Activated gamma-delta T cell treated with Interleukin-2 at 50 U/mL for 16 hours (primary cell): ENCODE measurements around the gene NFX1.
"Not testable (repeated sequence)": the region's sequence is repeated elsewhere in the genome, so short reads cannot be mapped to it uniquely, and the experiment has no call there.

Source experiments
- DNase-seq: peaks from one replicate; pipeline ENCODE4 v3.0.0-alpha.2; 2020

NFX1 gene

DNA sequence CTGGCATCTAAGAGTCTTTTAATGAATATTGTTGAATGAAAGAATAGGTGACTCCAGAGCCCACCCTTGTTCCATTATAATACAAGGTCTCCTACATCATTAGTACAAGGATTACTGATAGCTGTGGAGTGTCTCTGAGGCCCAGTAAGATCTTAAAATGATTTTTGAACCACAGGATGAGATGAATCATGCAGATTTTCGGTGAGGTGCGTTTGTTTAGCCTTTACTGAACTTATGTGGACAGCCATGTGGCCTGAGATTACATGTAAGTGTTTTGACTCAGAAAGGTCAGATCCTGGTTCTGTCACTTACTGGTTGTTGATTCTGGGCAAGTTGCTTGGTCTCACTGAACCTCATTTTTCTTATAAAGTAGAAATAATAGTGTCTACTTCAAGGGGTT is 21.6 kb downstream of the NFX1 start:
- no peak for DNase-seq

DNA sequence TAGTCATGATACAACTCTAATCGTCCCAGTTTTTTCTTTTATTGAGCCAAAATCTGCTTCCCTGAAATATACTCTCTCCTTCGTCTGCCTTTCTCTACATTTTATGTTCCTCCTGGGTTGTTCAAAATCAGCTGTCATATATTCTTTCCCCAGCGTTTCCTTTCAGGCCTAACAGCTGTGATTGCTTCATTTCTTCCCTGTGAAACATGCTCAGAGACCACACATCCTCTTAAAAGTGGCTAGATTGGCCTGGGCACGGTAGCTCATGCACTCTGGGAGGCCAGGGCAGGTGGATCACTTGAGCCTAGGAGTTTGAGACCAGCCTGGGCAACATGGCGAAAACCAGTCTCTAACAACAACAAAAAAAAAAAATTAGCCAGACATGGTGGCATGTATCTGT is 25.1 kb downstream of the NFX1 start:
- DNase-seq: no peak

DNA sequence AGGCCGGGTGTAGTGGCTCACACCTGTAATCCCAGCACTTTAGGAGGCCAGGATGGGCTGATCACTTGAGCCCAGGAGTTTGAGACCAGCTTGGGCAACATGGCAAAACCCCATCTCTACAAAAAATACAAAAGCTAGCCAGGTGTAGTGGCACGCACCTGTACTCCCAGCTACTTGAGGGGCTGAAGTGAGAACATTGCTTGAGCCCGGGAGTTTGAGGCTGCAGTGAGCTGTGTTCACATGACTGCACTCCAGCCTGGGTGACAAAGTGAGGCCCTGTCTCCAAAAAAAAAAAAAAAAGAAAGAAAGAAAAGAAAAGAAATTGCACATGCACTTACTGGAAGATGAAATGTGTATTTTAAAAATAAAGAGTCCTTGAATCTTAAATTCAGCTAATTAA is 26.8 kb downstream of the NFX1 start:
- DNase-seq: not testable (repeated sequence)

DNA sequence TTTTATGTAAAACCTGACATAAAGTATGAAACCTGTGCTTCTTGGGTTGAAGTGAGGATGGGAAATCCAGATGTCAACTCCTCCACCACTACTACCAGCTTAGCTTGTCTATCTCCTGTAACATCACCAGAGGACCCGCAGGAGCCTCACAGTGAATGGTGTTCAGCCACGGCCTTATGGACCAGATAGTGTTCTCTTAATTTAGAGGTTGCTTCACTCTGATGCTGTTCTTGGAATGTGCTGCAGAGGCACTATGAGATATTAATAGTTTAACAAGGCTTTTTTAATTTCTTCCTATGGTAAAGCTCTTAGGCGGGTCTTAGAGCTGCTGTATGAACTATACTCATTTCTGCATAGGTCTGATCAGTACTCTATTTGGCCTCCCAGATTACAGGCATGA is 27.9 kb downstream of the NFX1 start:
- no peak for DNase-seq

DNA sequence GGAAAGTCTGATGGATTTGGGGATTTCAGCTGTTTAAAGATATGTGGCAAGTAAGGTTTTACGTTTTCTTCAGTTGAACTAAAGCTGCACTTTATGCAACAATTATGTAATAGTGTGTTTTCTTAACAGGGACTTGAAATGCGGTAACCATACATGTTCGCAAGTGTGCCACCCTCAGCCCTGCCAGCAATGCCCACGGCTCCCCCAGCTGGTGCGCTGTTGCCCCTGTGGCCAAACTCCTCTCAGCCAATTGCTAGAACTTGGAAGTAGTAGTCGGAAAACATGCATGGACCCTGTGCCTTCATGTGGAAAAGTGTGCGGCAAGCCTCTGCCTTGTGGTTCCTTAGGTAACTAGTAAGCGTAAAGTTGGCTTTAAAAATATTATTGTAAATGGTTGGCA is 28.5 kb downstream of the NFX1 start:
- DNase-seq: no peak

DNA sequence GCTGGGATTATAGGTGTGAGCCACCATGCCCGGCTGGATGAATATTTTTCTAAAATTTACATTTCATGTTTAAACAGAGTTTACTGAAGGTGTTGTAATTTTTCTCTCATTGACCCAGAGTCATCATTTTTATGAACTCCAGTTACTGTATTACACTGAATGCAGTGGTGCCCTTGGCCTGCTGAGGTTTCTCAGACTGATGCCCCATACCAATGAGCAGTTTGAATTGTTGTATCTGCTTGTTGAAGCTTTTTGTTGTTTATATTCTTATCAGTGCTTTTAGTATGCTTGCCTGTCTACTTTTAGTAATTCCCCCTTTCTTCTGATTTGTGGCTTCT is 29.9 kb downstream of the NFX1 start:
- no peak for DNase-seq

DNA sequence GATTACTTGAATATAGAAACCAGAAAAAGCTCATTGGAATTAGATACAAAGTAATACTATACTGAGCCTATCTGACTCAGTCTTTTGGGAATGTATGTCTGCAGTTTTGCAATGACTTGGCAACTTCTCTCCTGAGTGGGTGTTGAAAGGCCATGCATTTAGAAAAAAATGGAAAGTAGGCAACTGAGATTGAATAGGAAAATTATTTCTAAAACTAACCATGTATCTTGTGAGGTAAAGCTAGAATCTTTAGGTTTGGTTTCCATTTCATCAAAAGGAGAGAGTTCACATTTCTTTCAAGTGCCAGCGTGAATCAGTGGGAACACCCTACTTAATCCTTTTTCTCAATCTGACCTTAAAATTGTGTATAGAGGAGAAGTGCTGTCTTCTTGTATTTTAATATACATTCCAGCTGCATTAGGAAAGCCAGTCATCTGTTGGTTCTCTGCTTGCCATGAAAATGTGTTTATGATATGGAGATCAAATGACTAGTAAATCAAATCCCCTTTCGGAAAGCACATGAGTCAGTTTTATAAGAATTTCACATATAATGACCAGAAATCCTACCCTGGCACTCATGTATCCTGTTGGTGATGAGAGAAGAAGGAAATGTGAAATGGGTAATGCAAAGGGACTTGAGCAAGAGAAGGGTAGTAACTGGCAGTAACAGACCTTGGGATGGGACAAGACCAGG is 30.4 kb downstream of the NFX1 start:
- DNase-seq: no peak

DNA sequence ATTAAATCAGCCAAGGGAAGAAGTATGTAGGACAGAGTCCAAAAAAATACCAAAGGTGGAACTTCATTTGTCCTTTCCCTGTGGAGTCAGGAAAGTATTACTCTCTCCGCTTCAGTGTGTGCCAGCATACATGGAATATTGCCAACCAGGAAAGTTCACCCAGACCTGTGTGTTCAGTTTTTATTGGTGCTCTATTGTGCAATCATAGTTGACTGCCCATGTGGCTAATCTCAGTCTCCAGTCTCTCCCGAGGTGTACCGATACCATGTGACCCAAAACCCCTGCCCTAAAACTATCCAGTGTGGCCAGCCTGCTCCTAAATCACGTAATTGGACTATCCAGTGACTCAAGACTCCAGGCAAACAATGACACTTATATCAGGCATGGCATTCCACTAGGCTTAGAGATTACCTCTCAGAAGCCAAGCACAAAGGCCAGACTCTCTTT is 38.8 kb downstream of the NFX1 start:
- no peak for DNase-seq

DNA sequence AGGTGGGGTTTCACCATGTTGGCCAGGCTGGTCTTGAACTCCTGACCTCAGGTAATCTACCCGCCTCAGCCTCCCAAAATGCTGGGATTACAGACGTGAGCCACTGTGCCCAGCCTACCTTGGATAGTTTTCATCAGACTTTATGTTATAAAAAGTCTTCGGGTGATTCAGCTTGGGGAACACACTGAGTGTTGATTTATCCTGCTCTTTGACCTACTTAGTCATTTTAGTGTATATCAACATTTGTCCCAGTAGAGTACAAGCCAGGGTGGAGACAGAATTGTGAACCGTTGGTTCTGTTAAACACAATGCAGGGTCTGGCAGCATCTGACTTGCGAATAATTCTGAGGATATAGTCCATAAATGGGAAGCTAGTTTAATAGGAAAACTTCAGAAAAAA is 39.7 kb downstream of the NFX1 start:
- no peak for DNase-seq

DNA sequence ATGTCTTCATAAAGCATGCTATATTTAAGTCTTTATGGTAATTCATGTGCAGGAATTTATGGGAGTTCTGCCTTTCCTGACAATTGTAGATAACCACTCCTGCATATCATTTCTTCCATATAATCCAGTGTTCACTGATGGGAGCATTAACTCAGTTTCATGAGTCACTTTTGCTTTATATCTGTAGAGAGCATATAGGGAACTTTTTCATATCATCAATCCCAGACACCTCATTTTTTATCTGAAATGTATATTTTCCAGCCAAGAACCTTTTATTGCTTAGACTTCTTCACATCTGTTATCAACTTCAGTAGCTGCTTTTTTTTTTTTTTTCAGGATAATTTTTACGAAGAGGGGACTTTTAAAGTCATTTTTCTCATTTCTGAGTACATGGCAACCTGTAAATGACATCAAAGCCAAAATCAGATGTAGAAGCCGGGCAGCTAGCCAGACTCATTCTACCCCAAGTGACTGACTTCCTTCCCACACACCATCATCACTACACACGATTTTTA is 41.1 kb downstream of the NFX1 start:
- no peak for DNase-seq

DNA sequence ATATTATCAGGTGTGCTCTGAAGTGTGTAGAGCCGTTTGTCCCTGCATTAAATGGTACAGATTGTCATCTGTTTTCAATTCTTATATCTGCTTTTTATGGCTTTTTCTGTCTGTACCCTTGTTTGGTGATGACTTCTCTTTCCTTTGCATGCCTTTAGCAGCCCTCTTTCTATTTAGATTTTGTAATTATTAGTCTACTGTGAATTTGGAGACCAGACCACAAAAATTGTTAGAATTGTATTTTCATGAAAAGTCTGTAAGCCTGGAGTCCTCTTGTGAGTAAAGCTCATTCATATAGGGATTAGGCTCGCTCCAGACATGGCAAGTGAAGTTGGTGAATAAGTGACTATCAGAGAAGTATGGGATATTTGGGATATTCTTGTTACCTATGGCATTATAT is 41.7 kb downstream of the NFX1 start:
- DNase-seq: no peak

DNA sequence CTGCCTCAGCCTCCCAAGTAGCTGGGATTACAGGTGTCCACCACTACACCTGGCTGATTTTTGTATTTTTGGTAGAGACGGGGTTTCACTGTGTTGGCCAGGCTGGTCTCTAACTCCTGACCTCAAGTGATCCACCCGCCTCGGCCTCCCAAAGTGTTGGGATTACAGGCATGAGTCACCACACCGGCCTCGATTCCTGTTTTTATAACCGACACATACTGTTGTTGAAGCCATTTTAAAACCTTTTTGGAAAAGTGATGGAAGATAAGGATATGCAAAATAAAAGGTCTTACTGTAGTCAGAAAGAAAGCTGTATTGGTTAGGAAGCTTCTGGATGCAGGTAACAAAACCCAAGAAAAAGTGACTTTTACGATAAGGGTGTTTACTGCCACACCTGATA is 42.6 kb downstream of the NFX1 start:
- not testable (repeated sequence) for DNase-seq

DNA sequence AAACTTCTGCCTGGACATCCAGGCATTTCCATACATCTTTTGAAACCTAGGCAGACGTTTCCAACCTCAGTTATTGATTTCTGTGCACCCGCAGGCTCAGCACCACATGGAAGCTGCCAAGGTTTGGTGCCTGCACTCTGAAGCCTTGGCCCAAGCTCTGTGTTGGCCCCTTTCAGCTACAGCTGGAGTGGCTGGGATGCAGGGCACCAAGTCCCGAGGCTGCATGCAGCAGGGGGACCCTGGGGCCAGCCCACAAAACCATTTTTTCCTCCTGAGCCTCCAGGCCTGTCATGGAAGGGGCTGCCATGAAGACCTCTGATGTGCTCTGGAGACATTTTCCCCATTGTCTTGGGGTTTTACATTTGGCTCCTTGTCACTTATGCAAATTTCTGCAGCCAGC is 49.9 kb downstream of the NFX1 start:
- DNase-seq: no peak

DNA sequence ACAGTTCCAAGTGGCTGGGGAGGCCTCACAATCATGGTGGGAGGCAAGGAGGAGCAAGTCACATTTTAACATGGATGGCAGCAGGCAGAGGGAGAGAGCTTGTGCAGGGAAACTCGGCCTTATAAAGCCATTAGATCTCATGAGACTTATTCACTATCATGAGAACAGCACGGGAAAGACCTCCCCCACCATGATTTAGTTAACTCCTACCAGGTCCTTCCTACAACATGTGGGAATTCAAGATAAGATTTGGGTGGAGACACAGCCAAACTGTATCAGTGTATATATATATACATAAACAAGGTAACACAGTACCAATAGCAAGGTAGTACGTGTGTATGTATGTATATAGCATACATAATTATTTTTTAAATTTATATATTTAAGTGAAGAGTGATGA is 50.9 kb downstream of the NFX1 start:
- DNase-seq: no peak

DNA sequence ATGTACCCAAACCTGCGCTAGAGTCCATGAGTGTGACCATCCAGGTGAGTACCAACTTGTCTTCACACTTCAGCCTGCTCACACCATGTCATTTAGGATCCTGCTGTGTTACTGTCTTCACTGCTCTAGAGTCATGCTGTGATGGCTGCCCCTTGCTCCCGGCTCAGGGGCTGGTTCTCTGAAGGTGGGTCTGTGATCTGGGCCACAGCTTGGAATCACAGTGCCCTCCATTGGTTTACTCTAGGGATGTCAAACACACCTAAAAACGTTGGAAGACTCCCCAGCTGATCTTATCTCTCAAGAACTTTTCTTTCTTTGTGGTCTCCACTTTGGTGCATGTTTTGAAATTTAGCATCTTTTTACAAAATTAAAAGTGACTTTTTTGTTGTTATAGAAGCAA is 53.8 kb downstream of the NFX1 start:
- DNase-seq: no peak

DNA sequence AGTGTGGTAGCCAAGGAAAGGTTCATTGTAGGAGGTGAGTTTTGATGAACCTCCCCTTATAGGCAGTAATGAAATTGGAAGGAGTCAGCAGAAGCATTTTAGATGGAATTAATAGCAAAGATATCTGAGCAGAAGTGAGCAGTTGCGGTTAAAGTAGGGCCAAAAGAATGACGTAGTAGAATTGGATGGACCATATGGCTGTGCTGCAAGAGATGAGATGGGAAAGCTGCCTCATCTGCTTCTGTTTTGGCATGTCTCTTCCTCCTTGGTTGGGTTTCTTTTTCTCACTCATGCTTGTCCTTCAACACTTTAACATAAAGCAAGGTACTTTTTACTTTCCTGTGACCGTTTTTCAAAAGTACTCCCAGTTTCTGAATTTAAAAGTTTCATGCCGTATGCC is 56.2 kb downstream of the NFX1 start:
- DNase-seq: no peak

DNA sequence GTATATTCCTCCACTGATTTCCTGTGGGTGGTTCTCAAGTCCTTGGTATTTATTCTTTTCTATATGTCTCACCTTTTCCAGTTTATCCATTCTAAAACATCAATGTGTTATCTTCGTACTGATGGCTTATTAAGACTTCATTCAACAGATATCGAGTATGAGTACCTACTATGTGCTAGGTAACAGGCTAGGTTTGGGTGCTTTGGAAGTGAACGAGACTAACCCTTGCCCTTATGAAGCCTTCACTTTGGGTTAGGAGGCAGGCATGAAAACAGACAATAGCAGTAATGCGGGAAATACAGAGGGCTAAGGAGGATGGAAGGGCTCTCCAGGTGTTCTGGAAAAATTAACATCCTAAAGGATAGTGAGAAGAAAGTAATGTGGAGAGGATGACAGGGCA is 58.7 kb downstream of the NFX1 start:
- DNase-seq: no peak

DNA sequence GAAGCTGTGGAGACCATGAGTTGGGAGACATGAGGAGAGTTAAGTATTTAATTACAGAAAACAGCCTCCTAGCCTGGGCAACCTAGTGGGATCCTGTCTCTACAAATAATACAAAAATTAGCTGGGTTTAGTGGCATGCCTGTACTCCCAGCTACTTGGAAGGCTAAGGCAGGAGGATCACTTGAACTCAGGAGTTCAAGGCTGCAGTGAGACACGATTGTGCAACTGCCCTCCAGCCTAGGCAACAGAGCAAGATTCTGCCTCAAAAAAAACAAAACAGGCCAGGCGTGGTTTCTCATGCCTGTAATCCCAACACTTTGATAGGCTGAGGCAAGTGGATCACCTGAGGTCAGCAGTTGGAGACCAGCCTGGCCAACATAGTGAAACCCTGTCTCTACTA is 59.4 kb downstream of the NFX1 start:
- no peak for DNase-seq

DNA sequence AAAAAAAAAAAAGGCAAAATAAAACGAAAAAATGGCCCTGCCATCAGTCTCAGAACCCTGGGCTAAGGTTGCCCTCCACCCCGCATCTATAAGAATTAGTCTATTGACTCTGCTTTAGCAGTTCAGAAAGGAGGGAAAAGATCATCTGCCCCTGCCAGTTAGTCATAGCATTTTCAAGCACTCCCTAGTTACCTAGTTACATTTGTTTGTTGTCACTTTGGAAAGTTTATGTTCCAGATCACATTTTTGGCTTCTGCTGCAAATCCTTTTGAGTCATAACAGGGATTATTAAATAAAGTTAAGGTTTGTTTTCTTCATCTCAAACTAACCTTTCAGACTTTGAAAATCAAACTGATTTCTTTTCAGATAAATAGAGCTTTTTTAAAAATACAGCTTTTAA is 60.0 kb downstream of the NFX1 start:
- DNase-seq: no peak

DNA sequence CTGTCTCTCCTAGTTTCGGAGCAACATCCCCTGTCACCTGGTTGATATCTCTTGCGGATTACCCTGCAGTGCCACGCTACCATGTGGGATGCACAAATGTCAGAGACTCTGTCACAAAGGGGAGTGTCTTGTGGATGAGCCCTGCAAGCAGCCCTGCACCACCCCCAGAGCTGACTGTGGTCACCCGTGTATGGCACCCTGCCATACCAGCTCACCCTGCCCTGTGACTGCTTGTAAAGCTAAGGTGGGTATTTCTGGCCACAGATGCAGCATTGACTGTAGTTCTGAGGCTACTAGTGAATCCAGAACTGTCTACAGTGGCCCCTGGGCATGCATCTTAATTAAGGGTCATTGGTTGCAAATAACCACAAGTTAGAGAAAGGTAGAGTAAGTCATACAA is 61.2 kb downstream of the NFX1 start:
- no peak for DNase-seq

DNA sequence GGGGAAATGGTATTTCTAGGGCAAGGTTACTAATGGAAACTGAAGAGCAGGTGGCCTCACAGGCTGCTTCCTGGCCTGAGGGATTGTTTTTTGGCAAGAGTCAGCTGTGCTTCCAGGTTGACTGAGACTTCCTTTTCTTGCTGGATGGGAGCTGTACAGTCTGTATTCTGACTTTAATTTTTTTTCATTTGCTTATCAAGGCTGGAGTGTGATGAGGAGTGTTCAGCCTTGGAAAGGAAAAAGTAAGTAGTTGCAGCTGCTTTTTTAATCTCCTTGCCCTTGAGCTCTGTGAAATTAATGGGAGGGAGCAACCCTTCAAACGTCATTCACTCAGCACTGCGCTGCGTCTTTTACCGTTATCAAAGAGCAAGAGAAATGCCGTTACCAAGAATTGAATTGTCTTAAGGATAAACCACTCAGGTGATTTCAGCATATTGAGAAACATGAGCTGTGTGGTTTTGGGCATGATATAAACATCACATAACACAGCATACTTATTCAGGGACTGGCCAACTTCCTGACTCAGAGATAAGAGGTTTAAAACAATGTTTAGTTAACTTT is 64.4 kb downstream of the NFX1 start:
- no peak for DNase-seq

DNA sequence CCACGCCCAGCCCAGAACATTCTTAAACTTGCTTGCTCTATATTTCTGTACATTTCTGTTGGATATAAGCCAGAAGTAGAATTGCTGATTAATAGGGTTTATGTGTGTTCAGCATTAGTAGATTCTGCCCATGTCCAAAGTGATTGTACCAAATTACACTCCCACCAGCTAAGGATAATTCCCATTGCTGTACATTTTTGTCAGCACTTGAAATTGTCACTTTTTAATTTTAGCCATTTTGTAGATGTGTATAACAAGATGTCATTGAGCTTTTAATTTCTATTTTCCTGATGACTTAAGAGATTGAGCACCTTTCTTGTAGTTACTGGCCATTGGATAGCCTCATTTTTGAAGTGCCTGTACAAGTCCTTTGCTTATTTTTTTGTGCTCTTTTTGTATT is 65.6 kb downstream of the NFX1 start:
- no peak for DNase-seq

DNA sequence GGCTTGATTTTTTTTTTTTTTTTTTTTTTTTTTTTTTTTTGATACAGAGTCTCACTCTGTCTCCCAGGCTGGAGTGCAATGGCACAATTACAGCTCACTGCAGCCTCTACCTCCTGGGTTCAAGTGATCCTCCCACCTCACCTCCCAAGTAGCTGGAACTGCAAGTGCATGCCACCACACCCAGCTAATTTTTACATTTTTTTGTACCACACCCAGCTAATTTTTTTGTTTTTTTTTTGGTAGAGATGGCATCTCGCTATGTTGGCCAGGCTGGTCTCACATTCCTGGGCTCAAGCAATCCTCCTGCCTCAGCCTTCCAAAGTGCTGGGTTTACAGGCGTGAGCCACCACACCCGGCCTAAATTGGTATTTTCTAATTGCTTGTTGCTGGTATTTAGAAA is 68.3 kb downstream of the NFX1 start:
- not testable (repeated sequence) for DNase-seq

DNA sequence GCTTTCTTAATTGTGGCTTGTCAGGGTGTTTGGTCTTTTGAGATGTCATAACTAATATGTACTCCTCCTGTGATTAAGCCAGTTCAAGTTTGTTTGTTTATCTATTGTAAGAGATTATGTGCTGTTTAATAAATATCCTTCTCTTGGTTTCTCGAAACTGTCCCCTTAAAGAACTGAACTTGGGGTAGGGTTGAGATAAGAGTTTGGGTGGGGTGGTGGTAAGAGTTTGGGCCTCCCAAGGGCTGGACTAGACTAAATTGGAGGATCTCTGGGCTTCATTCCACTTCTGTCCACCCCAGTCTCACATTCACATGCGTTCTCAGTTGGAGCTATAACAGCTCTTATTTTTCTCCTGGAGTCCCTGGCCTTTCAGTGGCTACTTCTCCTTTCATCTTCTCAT is 73.8 kb downstream of the NFX1 start:
- no peak for DNase-seq

DNA sequence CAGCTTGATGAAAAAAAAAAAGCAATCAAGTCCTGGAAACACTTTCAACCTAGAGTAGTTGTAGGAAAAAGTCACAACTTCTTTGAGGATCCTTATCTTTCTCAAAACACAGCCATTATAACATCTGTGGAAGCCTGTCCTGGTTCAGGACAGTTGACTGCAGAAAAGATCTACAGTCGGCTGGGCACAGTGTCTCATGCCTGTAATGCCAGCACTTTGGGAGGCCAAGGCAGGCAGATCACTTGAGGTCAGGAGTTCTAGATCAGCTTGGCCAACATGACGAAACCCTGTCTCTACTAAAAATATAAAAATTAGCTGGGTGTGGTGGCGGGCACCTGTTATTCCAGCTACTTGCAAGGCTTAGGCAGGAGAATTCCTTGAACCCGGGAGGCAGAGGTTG is 74.5 kb downstream of the NFX1 start:
- DNase-seq: not testable (repeated sequence)
